GM19452 (cell line): ENCODE data around the gene EVX1.

Experiments
- ATAC-seq: cut with Tn5 transposase; IDR thresholded peaks from one replicate; pipeline ENCODE4 v1.9.1; 2021; ENCODE audit not compliant: unreplicated experiment

Gene EVX1

DNA sequence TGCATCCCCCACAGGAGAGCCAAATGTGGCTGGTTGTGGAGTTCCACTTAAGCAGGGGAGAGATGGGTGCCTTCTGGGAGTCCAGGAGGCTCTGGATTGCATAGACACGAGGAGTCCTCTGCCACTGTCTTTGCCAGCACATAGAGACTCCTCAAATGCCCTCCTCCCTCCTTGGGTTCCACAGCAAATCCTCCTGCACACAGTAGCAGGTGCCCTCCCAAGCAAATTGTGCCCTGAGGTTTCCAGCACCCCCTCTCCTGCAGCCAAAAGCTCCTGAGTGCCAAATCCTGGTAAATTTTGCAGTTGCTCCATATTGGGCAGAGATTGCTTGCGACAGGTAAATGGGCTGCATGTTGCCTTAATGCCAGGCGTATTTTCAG lies 5.8 kb downstream of the EVX1 start:
- ATAC-seq = no peak

DNA sequence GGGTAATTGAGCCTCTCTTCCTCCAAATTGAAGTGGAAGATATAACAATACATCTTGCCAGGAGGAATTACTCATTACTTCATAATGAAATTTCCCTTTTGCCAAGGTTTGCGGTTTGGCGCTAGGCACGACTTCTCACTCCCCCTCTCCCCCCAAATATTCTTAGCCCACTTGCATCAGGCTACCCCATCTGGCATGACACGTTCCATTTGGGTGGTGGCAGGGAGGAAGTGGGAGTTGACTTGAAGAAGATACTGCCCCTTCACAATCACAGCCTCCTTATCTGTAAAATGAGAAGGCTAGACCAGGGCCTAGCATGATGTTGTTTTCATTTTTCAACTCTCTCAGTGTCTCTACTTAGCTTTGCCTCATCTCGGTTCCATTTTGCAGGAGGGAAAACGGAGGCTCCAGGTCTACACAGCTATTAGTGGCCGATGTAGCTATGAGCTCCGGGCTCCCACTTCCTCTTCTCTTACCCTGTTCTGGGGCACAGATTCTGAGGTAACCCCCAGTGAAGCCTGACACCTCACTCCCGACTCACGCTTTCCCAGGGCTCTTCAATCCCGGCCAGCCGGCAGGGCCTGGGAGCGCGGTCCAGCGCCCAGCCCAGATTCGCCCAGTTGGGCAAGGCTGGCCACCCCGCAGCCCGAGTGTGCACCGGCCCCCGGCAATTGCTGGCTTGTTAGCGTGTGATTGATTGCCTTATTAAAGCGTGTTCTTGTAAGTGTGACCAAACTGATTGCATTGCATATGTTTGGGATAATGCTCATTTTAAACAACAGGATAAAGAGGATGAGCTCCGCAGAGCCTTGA lies 6.5 kb downstream of the EVX1 start:
- no peak for ATAC-seq

DNA sequence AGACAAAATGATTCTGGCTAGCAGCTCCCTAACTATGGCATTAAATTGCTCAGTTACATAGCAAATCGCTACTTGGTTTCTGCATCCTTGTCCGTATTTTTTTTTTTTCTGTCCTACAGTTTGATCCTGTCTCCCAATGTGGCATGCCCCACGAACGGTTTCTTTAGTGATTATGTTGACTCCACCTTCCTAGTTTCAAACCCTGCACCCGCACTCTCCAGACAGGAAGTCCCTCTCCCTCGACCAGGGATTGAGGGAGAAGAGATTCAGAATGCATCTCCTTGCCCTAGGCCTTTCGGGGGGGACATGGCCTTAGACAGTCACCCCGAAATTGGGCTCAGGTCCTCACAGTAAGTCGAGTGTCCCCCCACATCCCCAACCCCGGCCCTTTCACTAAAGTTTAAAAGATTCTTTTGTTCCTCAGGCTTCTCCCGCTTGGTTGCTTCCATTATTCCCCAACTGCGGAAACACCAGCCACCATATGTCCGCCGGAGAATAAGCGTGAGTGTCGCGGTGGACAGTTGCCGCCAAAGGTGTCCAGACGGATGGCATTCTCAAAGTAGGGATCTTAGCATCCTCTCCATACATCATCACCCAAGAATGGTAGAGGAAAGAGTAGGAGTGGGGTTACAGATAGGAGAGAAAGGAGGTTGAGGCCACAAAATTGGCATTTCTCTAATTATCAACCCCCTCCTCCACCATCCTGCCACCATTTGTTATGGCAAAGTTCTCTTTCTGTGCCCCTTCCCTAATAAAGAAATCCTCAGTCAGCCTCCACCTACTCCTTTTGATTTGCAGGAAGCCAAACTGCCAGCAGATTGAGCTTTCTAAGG lies 7.3 kb downstream of the EVX1 start:
- ATAC-seq = no peak

DNA sequence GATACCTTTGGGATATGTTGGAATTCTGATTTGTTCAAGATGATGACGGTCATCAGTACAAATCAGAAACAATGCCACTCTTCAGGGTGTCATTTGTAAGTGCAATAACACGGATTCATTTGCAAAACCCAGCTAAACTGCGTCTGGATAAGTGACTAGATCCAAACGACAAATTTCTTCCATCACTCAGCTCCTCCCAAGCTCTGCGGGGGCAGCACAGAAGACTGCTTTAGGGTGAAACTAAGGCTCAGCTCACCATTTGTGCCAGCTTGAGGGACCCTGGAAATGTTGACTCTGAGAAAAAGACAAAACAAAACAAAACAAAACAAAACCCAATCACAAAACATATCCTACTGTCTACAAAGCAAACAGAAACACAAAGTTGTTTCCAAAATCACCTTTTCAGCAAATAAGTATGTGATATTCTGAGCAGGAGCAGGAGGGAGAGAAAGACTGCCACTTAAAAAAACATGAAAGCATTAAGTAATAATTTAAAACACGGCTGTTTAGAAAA lies 8.0 kb downstream of the EVX1 start:
- no peak for ATAC-seq

DNA sequence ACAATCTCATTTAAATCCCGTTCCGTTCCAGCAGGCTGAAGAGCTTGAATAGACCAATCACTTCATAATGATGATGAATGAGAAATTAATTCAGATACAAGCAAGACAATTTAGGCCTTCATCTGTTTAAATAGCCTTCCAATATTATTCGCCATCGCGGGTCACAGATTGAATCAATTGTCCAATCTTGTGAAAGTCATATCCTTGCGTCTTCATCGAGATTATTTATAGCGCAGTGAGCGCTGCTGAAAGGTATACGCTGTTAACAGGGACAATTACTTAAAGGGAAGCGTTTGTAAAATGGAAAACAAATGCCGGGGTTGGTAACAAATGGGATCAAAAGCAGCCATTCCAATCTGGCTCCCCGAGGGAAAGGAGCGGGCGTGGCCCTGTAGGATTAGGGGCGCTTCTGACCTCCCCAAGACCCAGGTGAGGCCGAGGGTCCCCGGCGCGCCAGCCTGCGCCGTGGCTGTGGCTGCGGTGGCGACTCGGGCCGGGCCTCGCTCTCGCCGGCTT lies 8.6 kb downstream of the EVX1 start:
- no peak for ATAC-seq

DNA sequence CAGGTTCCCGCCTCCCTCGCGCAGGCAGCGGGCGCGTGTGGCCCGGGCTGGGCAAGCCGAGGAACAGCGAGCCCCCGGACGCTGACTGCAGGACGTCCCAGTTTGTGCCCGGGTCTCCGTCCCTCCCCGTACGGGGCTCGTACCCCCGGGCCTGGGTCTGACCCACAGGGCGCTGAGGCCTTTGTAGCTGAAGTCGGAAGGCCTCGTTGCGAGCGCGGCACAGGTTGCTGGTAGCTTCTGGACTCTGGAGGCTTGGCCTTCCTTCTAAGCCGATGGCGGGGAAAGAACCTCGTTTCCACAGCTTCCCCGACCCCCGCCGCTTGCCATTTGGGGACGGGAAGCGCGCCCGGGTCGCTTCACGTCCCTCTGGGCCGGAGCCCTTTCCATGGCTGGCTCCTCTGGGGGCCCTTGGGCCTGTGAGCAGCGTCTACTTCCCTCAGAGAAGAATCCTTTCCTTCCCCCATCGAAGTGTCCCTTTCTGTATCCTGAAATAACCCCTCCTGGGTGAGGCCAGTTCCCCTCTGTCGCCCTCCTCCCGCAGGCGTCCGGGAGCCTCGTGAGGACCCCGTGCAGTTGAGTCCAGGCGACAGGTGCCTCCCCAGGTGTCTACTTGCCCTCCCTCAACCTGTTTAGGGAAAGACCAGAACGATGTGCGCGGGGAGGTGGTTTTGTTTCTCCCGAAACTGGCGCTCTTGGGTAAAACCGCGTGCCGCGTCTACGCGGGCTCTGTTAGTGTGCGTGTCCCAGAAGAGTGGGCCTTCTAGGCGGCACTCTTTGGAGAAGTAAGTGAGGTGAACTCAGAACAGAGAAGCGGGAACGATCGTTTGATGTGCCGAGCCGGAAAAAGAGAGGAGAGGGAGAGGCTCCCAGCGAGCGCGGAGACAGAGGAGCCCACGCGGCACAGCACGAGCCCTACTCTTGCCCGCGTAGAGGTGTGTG lies 9.3 kb downstream of the EVX1 start:
- no peak for ATAC-seq

DNA sequence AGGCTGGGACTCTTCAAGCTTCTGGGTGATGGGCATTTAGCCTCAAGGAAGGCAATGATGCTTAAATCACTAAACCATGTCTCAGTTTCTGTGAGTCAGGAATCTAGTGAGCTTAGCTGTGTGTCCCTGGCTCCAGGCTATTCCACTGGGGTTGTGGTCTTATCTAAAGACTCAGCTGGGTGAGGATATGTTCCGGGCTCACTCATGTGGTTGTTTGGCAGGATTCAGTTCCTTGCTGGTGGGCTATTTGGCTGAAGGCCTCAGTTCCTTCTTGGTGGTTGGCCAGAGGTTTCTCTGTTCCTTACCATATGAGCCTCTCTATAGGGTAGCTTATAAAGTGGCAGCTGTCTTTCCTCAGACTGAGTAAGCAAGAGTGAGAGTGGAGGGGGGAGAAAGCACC lies 12.0 kb downstream of the EVX1 start:
- no peak for ATAC-seq

DNA sequence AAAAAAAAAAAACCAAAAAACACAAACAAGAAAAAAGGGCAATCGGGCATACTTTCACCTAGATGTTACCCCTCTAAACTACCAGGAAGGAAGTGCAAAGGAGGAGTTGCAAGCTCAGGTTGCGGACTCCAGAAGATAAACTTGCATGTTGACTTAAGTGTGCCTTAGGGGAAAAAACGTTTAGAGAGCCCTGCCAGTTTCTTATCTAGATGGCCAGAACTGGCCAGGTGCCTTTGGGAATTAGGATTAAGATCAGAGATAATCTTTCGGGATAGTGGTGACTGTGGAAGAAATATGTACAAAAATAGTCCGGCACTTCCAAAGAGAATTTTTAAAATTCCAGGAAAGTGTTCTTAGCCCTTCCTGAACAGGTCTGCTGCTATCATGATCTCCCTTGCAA lies 17.6 kb downstream of the EVX1 start:
- no peak for ATAC-seq

DNA sequence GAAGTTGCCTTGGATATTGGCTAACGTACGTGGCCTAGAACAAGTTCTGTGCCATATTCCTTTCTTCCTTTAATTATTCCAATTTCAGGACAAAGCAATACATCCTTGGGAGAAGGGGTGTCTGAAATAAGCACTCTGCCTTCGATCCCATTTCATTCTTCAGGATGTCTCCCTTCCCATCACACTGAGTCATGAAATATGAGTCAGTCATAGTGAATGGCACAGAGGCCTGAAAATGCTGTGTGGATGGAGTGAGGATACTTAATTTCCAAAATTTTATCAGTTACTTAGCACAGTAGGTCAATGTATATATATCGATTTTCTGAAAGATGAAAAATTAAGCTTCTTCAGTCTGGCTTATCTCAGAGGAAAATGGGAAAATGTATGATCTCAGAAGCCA lies 19.5 kb downstream of the EVX1 start:
- no peak for ATAC-seq

DNA sequence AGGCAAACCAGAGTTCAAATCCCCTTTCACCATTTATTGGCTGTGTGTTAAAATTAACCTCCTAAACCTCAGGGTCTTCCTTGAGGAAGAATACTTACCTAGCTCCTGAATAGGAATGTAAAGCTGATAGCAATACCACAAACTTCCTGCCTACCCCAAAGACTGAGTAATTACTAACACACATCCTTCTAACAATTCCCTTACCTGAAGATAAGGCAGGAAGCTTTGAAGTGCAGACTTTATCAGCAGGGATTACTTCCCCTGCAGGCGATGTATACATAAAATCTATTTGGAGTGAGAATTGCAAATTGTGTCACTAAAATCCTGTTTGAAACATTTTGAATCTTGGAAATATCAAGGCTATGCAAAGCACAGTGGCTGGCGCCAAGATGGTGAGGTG lies 21.2 kb downstream of the EVX1 start:
- ATAC-seq = no peak

DNA sequence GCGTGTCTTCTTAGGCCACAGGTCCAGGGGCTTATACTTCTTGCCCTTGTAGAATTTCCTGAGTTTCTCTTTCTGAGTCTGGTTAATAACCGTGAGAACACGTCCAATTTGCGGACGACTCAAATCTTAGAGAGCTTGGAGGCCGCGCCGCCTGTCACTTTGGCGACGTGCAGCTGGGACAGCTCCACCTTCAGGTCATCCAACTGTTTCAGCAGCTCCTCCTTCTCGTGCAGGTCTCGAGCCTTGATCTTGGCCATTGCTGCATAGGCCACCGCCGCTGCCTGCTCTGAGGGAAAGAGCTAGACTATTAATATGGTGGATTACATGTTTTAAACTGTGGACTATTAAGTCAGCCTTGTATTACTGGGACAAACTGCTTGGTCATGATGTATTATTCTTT lies 26.9 kb downstream of the EVX1 start:
- ATAC-seq = no peak

DNA sequence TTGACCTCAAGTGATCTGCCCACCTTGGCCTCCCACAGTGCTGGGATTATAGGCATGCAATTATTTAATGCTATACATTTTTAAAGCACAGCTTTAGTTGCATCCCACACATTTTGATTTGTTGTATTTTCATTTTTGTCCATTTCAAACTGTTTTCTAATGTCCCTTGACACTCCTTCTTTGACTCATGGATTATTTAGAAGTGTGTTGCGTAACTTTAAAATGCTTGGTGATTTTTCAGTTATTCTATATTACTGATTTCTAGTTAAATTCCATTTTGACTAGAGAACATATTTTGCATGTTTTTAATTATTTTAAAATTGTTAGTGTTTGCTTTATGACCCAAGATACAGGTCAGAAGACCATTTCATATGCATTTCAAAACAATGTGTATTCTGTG lies 28.8 kb downstream of the EVX1 start:
- ATAC-seq = no peak

DNA sequence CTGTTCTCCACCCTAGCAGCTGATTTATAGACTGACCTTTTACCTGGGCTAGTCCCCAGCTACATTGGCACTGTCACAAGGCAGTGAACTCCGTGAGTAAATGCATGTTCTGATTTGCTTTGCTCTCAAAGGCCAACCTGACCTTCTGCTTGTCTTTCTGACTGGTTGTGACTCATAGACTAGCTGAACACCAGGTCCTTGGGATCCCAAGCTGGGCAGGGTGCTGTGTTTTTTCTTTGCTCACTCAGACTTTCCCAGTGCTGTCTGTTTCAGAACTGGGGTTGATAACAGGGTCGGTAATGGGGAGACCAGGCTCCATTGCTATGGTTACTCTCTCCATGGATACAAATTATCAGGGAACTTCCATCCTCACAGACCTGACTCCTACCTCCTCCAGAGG lies 35.0 kb downstream of the EVX1 start:
- ATAC-seq = no peak

DNA sequence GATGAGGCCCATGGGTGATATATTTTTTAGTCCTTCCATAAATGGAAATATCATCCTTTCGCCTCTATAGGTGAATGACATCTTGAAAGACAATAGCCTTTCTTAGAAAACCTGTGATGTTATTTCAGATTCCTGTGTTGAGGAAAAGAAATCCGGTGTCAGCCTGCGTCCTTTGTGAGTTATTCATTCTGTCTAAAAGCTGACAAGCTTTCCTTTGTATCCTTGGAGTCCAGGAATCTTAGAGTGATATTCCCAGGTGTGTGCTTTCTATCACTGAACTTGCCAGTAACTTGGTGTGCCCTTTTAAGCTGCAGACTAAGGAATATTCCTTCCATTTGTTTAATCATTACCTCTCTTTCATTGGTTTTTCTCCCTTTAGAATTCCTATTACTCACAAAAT lies 41.0 kb downstream of the EVX1 start:
- ATAC-seq = no peak

DNA sequence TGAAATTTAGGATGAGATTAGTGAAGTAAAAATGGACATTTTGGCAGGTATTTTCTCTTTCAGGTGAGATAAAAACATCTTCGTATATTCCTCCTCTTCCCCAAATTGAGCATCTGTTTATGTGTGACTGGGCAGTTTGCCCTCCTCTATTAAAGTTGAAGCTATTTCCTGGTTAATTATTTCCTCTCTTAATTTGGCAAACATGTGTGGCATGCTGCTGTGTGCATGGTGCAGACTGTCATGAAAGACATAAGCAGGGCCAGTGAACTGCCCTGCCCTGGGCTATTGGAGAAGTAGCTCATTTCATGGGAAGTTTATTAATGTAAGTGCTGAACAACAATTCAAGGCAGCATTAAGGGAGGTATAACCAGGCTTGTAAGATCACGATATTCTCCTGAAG lies 52.6 kb downstream of the EVX1 start:
- no peak for ATAC-seq

DNA sequence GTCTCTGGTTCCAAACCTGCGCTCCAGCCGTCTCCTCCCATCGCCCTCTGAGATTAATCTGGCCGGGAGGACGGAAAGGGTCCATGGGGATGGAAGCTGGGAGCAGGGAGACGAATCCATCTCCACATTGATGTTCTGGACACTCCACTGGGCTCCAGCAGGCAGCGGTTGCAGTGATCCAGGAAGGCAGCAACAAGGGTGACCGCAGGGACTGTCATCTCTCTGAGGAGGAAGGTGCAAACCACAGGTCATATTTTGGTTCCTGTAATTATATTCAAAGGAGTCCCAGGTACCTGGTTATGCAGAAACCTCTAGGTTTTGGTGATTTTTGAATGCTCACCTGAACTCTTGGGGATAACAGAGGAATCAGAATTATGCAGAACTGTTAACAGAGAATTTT lies 54.8 kb downstream of the EVX1 start:
- ATAC-seq = no peak
